ENCODE measurements around the gene IBSP. TPM values are rescaled to one million over a fixed set of nuclear protein-coding genes. Genes with fewer than 3 reads are reported as not detected.

Gene IBSP, protein sequence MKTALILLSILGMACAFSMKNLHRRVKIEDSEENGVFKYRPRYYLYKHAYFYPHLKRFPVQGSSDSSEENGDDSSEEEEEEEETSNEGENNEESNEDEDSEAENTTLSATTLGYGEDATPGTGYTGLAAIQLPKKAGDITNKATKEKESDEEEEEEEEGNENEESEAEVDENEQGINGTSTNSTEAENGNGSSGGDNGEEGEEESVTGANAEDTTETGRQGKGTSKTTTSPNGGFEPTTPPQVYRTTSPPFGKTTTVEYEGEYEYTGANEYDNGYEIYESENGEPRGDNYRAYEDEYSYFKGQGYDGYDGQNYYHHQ
- total RNA-seq (ENCODE audit: low replicate concordance): not detected in 2 replicates
- long read RNA-seq: 0 reads

DNA sequence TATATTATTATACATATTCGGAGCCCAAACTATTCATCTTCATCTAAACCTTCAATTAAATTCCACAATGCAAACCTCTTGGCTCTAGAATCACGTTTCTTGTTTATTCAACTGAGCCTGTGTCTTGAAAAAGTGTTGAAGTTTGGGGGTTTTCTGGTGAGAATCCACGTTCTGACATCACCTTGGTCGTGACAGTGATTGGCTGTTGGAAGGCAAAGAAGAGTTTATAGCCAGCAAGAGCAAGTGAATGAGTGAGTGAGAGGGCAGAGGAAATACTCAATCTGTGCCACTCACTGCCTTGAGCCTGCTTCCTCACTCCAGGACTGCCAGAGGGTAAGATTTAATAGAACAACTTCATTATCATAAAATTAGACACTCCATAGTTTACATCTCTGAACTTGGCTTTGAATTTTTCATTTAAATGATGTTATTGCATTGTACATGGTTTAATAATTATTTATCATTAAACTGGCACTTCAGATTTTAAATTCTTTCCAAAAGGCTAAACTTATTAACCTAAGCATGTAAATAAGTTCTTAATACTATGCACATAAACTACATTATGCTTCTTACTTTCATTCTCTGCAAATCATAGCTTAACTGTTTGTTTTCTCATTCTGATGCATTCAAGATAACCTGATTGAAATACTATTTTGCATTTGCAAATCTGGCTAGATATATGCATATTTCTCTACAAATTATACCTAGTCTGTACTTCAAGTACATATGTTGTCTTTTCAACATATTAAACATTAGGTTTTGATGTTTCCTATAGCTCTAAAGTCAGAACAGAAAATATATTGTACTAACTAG, at the start of gene IBSP:
Gene IBSP (plus strand): TSS at position 254 of the 813 bp plus-strand sequence. CDS start 2,808 bp downstream, outside the sequence.
- Mint-ChIP-seq H3K27ac (no peak within 1 kb of the TSS), H3K27me3 (no peaks in the 10 kb centered on the region)
- DNase-seq (ENCODE audit: extremely low spot score, unreplicated experiment): no peak

DNA sequence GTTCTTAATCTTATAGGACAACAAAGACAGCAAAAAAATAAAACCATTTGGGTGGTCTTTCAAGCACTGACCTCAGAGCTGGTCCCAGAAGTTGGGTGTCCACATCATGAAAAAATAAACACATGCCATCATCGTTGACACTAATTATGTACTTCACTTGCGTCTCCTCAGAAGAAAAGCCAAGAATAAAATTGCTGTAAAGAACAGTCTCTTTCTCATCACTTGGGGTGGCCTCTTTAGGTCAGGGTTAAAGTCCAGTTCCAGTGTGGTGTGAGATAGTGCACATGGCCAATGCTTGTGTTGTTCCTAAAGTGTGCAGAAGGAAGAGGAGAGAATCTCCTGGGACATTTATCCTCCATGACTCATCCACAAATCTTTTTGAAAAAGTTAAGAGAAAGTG, 49.5 kb upstream of the IBSP start:
- no peaks in the 10 kb centered on the region for H3K9me3 Mint-ChIP-seq
- no peak overlapping the region for H3K4me3 Mint-ChIP-seq
- H3K27ac Mint-ChIP-seq: no peak overlapping the region
- H3K4me1 Mint-ChIP-seq (ENCODE audit: unreplicated experiment): no peaks in the 10 kb centered on the region
- no peak for DNase-seq (ENCODE audit: extremely low spot score, unreplicated experiment)
- no peak for TF ChIP-seq CTCF (conservative IDR thresholded peaks at IDR 0.05)
- H3K36me3 Mint-ChIP-seq: no peaks in the 10 kb centered on the region
- H3K27me3 Mint-ChIP-seq: no peaks in the 10 kb centered on the region

More for the DNA sequence above, at the start of gene IBSP:
- TF ChIP-seq CTCF (conservative IDR thresholded peaks at IDR 0.05): no peak
- H3K9me3 Mint-ChIP-seq: no peaks in the 10 kb centered on the region
- no peak within 1 kb of the TSS for H3K4me3 Mint-ChIP-seq
- H3K36me3 Mint-ChIP-seq: no peaks in the 10 kb centered on the region
- no peaks in the 10 kb centered on the region for H3K4me1 Mint-ChIP-seq (ENCODE audit: unreplicated experiment)

DNA sequence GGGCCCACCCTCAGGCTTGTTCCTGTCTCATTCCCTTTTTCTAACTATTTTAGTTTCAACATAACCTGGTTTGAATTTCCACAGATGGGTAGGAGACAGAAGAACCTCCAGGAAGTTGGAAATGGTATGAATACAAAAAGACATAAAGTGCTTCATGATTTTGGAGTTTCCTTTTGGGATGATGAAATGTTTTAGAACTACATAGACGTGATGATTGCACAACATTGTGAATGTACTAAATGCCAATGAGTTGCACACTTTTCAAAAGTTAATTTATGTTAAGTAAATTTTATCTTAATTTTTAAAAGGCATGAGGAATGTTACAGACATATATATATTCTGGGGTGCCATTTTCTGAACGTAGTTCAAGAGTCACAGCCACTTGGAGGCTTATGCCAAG, 41.1 kb upstream of the IBSP start:
- TF ChIP-seq CTCF (conservative IDR thresholded peaks at IDR 0.05): no peak
- DNase-seq (ENCODE audit: extremely low spot score, unreplicated experiment): no peak
- H3K4me1 Mint-ChIP-seq (ENCODE audit: unreplicated experiment): no peaks in the 10 kb centered on the region
- H3K27me3 Mint-ChIP-seq: no peaks in the 10 kb centered on the region
- no peak overlapping the region for H3K27ac Mint-ChIP-seq
- no peaks in the 10 kb centered on the region for H3K36me3 Mint-ChIP-seq
- no peak overlapping the region for H3K4me3 Mint-ChIP-seq
- H3K9me3 Mint-ChIP-seq: no peaks in the 10 kb centered on the region

- no peak for DNase-seq (ENCODE audit: extremely low spot score, unreplicated experiment)
- H3K27me3 Mint-ChIP-seq: no peaks in the 10 kb centered on the region
- no peaks in the 10 kb centered on the region for H3K9me3 Mint-ChIP-seq
- TF ChIP-seq CTCF (conservative IDR thresholded peaks at IDR 0.05): no peak
- no peaks in the 10 kb centered on the region for H3K4me1 Mint-ChIP-seq (ENCODE audit: unreplicated experiment)
- H3K27ac Mint-ChIP-seq: no peak overlapping the region
- no peak overlapping the region for H3K4me3 Mint-ChIP-seq
- no peaks in the 10 kb centered on the region for H3K36me3 Mint-ChIP-seq
Measured at GRCh38 chr4:87762311-87762710, 37.0 kb upstream of the IBSP start.

DNA sequence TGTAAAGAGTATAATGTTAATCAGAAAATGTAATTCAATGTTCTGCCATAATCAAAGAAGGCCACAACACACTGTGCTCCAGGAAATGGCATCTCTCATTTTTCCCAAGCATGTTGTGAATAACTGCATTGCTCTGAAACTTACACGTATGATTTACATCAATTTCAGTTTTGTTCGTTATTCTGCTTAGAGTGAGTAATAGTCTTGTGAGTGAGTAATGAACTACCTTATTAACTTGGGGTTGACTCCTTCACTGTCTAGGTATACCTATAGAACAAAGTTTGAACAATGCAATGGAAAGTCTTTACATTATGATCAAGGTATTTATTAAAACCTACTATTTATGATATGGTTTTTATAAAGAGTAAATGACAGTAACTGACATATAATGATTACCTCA, 17.8 kb upstream of the IBSP start:
- no peak for TF ChIP-seq CTCF (conservative IDR thresholded peaks at IDR 0.05)
- Mint-ChIP-seq H3K27ac (no peak overlapping the region), H3K4me1 (ENCODE audit: unreplicated experiment) (no peaks in the 10 kb centered on the region), H3K9me3 (no peaks in the 10 kb centered on the region), H3K4me3 (no peak overlapping the region), H3K27me3 (peaks cover 3% of the 10 kb centered on the region), H3K36me3 (no peaks in the 10 kb centered on the region)
- DNase-seq (ENCODE audit: extremely low spot score, unreplicated experiment): no peak
